Tibial artery (tissue), 4 donors: ENCODE results near the gene RWDD2A.

Experiments used
- DNase-seq, 2 donors: peaks; one replicate each; pipeline ENCODE4 v3.0.0-alpha.2; 2019
- H3K27ac ChIP-seq, 2 donors: fragments of 200-600 bp; sonication (generic) in 1 of 2; 1 replicate in 1 of 2; 2 replicates in 1 of 2; pipeline ENCODE4 v1.5.1; 2018 to 2019; ENCODE audit warnings: mild to moderate bottlenecking in 1 of 2
- H3K27me3 ChIP-seq, 2 donors: fragments of 200-600 bp; sonication (generic) in 1 of 2; one replicate each; pipeline versions ENCODE4 v1.5.1 to v1.6.0; 2016 to 2019
- H3K36me3 ChIP-seq, 3 donors: fragments of 200-600 bp; sonication (generic) in 2 of 3; one replicate each; pipeline ENCODE4 v1.5.1; 2016 to 2019; ENCODE audit warnings: mild to moderate bottlenecking in 2 of 3
- H3K4me1 ChIP-seq, 4 donors: fragments of 200-600 bp; sonication (generic) in 2 of 4; 1 replicate in 3 of 4; 2 replicates in 1 of 4; pipeline ENCODE4 v1.5.1; 2016 to 2019
- H3K4me3 ChIP-seq, 2 donors: fragments of 200-600 bp; sonication (generic) in 1 of 2; 1 replicate in 1 of 2; 2 replicates in 1 of 2; pipeline ENCODE4 v1.5.1; 2018 to 2019; ENCODE audit warnings: mild to moderate bottlenecking in 2 of 2
- H3K9me3 ChIP-seq, 3 donors: fragments of 200-600 bp; sonication (generic) in 1 of 3; one replicate each; pipeline ENCODE4 v1.5.1; 2016 to 2019
- intact Hi-C: fragments of 100-400 bp; cut with DNase I; formaldehyde crosslinking; loops from one replicate; pipeline ENCODE4 v1.15.0; 2023; ENCODE audit warnings: low total_unique reads
- TF ChIP-seq, protein P1 (sequence below), 2 experiments: fragments of 200-600 bp in 1 of 2; fragments of 450-650 bp in 1 of 2; IDR thresholded peaks; one replicate each; pipeline ENCODE4 v1.5.1; 2017 to 2019; ENCODE audit warnings: antibody characterized with exemption in 2 of 2, mild to moderate bottlenecking in 1 of 2, moderate library complexity in 1 of 2

The RWDD2A gene

GRCh38 chr6:83231146-83231545 lies 38.0 kb downstream of the RWDD2A start:
- Histone ChIP-seq H3K36me3 (no peaks in the 10 kb centered on the region), H3K9me3 (no peaks in the 10 kb centered on the region), H3K27ac (no peak overlapping the region), H3K4me3 (no peak overlapping the region), H3K4me1 (peaks cover 0 to 23% (median 2%) of the 10 kb centered on the region in 4 donors), H3K27me3 (no peaks in the 10 kb centered on the region)
- DNase-seq, result no peak
- TF ChIP-seq, protein P1, sequence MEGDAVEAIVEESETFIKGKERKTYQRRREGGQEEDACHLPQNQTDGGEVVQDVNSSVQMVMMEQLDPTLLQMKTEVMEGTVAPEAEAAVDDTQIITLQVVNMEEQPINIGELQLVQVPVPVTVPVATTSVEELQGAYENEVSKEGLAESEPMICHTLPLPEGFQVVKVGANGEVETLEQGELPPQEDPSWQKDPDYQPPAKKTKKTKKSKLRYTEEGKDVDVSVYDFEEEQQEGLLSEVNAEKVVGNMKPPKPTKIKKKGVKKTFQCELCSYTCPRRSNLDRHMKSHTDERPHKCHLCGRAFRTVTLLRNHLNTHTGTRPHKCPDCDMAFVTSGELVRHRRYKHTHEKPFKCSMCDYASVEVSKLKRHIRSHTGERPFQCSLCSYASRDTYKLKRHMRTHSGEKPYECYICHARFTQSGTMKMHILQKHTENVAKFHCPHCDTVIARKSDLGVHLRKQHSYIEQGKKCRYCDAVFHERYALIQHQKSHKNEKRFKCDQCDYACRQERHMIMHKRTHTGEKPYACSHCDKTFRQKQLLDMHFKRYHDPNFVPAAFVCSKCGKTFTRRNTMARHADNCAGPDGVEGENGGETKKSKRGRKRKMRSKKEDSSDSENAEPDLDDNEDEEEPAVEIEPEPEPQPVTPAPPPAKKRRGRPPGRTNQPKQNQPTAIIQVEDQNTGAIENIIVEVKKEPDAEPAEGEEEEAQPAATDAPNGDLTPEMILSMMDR (IDR thresholded peaks at IDR 0.05), result no peak
- intact Hi-C loops, result no loop called here

- DNase-seq, result no peak
- Histone ChIP-seq H3K9me3 (no peaks in the 10 kb centered on the region), H3K36me3 (peaks cover 0 to 5% (median 3%) of the 10 kb centered on the region in 3 donors), H3K4me3 (no peak overlapping the region), H3K27ac (no peak overlapping the region), H3K4me1 (peaks cover 0 to 8% (median 3%) of the 10 kb centered on the region in 4 donors), H3K27me3 (no peaks in the 10 kb centered on the region)
- intact Hi-C loops, result no loop called here
- TF ChIP-seq, protein P1 (IDR thresholded peaks at IDR 0.05), result no peak
Measured at GRCh38 chr6:83247471-83247870, 54.3 kb downstream of the RWDD2A start.
